ENCODE data around the gene SDC3. TPM values are rescaled to one million over a fixed set of nuclear protein-coding genes. Genes with fewer than 3 reads are reported as not detected.

Gene SDC3
- total RNA-seq, 1 experiment from 2014 or later = 32.3 TPM

DNA sequence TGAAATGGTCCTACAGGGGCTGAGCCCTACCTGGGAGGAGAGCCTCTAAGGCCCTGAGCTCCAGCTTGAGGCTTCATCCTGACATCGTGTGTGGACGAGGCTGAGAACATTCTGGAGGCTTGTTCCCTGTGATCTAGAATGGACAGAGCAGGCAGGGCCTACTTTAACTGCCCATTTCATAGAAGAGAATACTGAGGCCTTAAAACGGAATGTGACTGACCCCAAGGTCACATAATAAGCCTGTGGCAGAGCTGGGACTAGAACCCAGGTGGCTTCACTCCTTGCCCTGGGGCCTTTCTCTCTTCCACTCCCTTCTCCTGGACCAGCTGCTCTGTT is 6.0 kb upstream of the SDC3 start (continued):
- TF ChIP-seq NR3C1 (CRISPR knock-in tag; conservative IDR thresholded peaks at IDR 0.05; ENCODE audit: low read depth) (no peak), FOXP1 (CRISPR knock-in tag; IDR thresholded peaks at IDR 0.05; ENCODE audit: borderline replicate concordance) (no peak), NFYB (CRISPR knock-in tag; conservative IDR thresholded peaks at IDR 0.05; ENCODE audit: low read depth) (no peak), EMX1 (CRISPR knock-in tag; IDR thresholded peaks at IDR 0.05) (no peak), NR2C2 (CRISPR knock-in tag; IDR thresholded peaks at IDR 0.05) (no peak)
- TF ChIP-seq, protein P1, sequence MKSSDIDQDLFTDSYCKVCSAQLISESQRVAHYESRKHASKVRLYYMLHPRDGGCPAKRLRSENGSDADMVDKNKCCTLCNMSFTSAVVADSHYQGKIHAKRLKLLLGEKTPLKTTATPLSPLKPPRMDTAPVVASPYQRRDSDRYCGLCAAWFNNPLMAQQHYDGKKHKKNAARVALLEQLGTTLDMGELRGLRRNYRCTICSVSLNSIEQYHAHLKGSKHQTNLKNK (CRISPR knock-in tag; IDR thresholded peaks at IDR 0.05) = no peak
- TF ChIP-seq, protein P2, sequence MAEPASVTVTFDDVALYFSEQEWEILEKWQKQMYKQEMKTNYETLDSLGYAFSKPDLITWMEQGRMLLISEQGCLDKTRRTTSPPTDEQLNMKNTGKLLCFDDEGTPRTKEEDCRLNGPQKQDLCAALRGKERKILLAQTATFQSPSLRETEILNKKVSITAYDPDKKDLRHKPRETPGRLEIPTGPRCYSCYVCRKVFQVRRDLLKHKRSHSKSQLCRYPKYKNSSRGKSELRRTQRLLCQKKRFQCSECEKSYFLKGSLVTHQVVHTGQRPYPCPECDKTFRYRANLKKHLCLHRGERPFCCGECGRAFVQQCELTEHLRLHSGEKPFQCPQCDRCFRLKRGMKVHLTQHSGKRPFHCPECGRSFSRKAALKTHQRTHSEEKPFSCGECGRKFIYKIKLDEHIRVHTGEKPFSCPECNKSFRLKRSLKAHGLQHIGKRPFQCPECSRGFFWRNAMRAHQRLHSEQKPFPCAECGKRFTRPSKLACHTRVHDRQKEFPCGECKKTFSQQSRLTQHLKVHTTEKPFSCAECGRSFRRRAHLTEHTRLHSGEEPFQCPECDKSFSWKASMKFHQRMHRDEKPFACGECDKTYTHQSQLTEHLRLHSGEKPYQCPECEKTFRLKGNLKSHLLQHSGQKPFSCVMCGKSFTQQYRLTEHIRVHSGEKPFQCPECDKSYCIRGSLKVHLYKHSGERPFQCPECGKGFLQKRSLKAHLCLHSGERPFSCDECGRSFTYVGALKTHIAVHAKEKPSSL (CRISPR knock-in tag; conservative IDR thresholded peaks at IDR 0.05) = no peak

DNA sequence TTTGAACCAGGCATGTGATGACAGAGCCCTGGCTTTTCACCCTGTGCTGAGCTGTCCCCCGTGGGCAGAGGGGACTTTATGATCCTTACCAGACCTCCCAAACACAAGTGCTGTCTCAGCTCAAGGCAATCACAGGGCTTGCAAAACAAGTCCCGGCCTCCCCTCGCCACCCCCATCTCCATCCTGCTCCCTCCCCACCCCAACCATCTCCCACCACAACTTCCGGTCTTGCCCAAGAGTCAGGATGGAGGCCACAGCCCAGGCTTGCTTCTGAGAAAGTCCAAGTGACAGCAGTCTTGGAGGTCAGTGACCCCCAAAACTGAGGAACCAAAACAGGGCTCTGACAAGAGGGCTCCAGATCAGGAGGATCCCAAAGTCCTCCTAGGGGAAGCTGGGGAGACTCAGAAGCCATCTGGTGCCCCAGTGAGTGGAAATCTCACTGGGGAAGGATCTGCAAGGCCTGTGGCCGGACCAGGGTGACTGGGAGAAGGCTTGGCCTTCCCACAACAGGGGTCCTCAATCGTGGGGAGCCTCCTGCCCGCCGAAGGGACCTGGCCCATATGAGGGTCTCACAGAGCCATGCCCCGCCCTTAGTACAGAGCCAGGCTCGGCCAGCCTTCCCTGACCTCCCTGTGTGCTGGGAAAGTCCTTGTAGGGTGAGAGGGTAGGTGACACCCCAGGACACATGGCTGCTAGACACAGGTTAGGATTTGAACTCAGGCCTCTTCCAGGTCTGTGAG is 4.5 kb upstream of the SDC3 start:
- POLR2A ChIA-PET = no interaction called here
- Mint-ChIP-seq H3K4me3 (no peak overlapping the region), H3K27ac (no peak overlapping the region)

More for the DNA sequence above, 4.5 kb upstream of the SDC3 start:
- ATAC-seq (no peak), DNase-seq (ENCODE audit: low spot score) (no peak)
- peaks cover 24% of the 10 kb centered on the region for H3K4me1 Mint-ChIP-seq
- CTCF ChIA-PET = interaction anchor here (0.7 to 17.8 kb wide), 7 partner anchors 97 to 193 kb away, joined by 3 to 606 read pairs (median 56); no protein-coding TSS in a partner anchor
- H3K9me3 Mint-ChIP-seq = no peaks in the 10 kb centered on the region
- no peaks in the 10 kb centered on the region for H3K36me3 Mint-ChIP-seq
- TF ChIP-seq, protein P3, sequence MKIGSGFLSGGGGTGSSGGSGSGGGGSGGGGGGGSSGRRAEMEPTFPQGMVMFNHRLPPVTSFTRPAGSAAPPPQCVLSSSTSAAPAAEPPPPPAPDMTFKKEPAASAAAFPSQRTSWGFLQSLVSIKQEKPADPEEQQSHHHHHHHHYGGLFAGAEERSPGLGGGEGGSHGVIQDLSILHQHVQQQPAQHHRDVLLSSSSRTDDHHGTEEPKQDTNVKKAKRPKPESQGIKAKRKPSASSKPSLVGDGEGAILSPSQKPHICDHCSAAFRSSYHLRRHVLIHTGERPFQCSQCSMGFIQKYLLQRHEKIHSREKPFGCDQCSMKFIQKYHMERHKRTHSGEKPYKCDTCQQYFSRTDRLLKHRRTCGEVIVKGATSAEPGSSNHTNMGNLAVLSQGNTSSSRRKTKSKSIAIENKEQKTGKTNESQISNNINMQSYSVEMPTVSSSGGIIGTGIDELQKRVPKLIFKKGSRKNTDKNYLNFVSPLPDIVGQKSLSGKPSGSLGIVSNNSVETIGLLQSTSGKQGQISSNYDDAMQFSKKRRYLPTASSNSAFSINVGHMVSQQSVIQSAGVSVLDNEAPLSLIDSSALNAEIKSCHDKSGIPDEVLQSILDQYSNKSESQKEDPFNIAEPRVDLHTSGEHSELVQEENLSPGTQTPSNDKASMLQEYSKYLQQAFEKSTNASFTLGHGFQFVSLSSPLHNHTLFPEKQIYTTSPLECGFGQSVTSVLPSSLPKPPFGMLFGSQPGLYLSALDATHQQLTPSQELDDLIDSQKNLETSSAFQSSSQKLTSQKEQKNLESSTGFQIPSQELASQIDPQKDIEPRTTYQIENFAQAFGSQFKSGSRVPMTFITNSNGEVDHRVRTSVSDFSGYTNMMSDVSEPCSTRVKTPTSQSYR (CRISPR knock-in tag; IDR thresholded peaks at IDR 0.05) = no peak
- TF ChIP-seq JAZF1 (CRISPR knock-in tag; IDR thresholded peaks at IDR 0.05) = no peak
- TF ChIP-seq NR3C1 (CRISPR knock-in tag; conservative IDR thresholded peaks at IDR 0.05; ENCODE audit: low read depth) = no peak
- TF ChIP-seq, protein P4, sequence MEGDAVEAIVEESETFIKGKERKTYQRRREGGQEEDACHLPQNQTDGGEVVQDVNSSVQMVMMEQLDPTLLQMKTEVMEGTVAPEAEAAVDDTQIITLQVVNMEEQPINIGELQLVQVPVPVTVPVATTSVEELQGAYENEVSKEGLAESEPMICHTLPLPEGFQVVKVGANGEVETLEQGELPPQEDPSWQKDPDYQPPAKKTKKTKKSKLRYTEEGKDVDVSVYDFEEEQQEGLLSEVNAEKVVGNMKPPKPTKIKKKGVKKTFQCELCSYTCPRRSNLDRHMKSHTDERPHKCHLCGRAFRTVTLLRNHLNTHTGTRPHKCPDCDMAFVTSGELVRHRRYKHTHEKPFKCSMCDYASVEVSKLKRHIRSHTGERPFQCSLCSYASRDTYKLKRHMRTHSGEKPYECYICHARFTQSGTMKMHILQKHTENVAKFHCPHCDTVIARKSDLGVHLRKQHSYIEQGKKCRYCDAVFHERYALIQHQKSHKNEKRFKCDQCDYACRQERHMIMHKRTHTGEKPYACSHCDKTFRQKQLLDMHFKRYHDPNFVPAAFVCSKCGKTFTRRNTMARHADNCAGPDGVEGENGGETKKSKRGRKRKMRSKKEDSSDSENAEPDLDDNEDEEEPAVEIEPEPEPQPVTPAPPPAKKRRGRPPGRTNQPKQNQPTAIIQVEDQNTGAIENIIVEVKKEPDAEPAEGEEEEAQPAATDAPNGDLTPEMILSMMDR (IDR thresholded peaks at IDR 0.05) = no peak
- TF ChIP-seq NR1H2 (CRISPR knock-in tag; IDR thresholded peaks at IDR 0.05) = no peak
- TF ChIP-seq GRHL2 (CRISPR knock-in tag; IDR thresholded peaks at IDR 0.05; ENCODE audit: insufficient replicate concordance, severe bottlenecking) = no peak
- no peak for TF ChIP-seq SMAD4 (CRISPR knock-in tag; IDR thresholded peaks at IDR 0.05)
- TF ChIP-seq, protein P5, sequence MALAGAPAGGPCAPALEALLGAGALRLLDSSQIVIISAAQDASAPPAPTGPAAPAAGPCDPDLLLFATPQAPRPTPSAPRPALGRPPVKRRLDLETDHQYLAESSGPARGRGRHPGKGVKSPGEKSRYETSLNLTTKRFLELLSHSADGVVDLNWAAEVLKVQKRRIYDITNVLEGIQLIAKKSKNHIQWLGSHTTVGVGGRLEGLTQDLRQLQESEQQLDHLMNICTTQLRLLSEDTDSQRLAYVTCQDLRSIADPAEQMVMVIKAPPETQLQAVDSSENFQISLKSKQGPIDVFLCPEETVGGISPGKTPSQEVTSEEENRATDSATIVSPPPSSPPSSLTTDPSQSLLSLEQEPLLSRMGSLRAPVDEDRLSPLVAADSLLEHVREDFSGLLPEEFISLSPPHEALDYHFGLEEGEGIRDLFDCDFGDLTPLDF (CRISPR knock-in tag; IDR thresholded peaks at IDR 0.05) = no peak
- no peak for TF ChIP-seq SMAD3 (CRISPR knock-in tag; IDR thresholded peaks at IDR 0.05; ENCODE audit: borderline replicate concordance)
- no peak for TF ChIP-seq TEAD4 (CRISPR knock-in tag; IDR thresholded peaks at IDR 0.05)
- TF ChIP-seq, protein P6, sequence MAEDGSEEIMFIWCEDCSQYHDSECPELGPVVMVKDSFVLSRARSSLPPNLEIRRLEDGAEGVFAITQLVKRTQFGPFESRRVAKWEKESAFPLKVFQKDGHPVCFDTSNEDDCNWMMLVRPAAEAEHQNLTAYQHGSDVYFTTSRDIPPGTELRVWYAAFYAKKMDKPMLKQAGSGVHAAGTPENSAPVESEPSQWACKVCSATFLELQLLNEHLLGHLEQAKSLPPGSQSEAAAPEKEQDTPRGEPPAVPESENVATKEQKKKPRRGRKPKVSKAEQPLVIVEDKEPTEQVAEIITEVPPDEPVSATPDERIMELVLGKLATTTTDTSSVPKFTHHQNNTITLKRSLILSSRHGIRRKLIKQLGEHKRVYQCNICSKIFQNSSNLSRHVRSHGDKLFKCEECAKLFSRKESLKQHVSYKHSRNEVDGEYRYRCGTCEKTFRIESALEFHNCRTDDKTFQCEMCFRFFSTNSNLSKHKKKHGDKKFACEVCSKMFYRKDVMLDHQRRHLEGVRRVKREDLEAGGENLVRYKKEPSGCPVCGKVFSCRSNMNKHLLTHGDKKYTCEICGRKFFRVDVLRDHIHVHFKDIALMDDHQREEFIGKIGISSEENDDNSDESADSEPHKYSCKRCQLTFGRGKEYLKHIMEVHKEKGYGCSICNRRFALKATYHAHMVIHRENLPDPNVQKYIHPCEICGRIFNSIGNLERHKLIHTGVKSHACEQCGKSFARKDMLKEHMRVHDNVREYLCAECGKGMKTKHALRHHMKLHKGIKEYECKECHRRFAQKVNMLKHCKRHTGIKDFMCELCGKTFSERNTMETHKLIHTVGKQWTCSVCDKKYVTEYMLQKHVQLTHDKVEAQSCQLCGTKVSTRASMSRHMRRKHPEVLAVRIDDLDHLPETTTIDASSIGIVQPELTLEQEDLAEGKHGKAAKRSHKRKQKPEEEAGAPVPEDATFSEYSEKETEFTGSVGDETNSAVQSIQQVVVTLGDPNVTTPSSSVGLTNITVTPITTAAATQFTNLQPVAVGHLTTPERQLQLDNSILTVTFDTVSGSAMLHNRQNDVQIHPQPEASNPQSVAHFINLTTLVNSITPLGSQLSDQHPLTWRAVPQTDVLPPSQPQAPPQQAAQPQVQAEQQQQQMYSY (CRISPR knock-in tag; IDR thresholded peaks at IDR 0.05) = no peak
- no peak for TF ChIP-seq ELF4 (CRISPR knock-in tag; IDR thresholded peaks at IDR 0.05; ENCODE audit: low read depth)
- TF ChIP-seq ZNF317 (CRISPR knock-in tag; IDR thresholded peaks at IDR 0.05; ENCODE audit: borderline replicate concordance, low read depth) = no peak
- H3K27me3 Mint-ChIP-seq (ENCODE audit: low read depth) = peaks cover 8% of the 10 kb centered on the region

Measured in WTC11 (cell line).